Nucleus accumbens (tissue), 56 donors: ENCODE measurements around the gene EDC4.
A peak's percentile ranks its signal among the peaks of the same experiment; 100 is the strongest.

Experiments
- DNase-seq, 56 donors: peaks; one replicate each; lab custom pipeline; 2025; lab: John Stamatoyannopoulos, UW

Gene EDC4

DNA sequence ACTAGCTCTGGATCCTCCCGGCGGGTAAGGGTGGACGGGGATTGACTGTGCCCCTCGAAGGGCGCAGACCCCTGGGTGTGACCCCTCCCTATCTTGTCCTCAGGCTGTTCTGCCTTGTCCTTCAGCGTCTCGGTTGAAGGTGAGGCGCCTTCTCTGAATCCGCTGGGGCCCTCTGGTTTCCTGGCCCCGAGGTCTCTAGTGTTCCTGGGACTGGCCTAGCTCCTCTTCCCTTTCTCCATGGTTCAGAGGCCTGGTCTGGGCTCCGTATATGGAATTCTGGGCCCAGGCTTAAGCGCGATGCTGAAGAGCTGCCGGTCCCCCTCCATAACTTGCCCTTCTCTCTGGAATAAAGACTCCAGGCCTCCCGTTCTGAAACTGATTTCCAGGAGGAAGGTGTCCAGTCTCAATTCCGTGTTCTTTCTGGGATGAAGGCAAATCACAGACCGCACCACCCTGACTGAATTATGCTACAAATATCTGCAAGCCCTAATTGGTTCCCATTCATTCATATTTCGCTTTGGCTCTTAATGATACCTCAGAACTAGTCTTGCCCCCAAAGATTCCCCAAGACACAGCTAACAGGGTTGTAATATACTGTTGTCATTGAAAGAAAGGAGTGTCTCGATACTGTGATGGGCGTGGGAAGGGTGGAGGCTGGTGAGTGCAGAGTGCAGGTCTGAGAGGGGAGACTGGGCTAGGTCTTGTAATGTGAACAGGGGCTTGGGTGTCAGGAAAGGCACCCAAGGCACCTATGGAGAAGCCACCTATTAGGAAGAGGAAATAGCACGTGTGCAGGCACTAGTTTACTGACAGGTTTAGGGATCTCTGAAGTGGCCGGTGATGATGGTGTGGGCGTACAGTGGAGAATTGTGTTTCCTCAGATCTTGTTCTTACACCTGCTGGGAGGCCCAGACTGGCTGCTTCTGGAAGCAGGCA is 851 bp downstream of the EDC4 start:
- peak in 1 of 56 donors; percentile 39 for DNase-seq

DNA sequence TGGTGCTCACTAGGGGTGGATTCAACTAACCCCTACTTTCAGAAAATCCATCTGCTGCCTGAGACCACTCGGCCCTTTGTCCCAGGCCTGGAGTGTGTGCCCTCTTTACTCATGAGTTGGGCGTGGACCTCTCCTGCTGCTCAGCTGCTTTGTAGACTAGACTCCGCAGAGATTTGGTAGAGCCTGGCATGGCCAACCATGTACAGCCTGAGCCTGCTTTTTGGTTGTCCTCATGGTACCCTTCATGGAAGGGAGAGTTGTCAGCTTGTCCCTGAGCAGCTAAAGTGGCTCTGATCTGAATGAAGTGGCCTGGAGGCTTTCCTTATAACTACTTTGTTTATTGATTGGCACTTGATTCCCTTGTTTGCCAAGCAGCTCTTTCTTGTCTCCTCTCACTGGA is 1.5 kb downstream of the EDC4 start:
- DNase-seq, result no peak

DNA sequence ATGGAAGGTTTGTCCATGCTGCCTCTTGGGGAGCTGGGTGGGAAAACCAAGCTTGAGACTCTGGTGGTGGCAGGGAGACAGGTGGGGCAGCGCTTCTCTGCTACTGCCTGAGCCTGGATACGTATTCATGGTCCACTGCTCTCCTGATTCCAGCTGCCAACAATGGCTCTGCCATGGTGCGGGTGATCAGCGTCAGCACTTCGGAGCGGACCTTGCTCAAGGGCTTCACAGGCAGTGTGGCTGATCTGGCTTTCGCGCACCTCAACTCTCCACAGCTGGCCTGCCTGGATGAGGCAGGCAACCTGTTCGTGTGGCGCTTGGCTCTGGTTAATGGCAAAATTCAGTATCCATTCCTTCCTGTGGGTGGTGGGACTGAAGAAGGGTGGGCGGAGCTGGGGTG is 4.2 kb downstream of the EDC4 start:
- no peak for DNase-seq

DNA sequence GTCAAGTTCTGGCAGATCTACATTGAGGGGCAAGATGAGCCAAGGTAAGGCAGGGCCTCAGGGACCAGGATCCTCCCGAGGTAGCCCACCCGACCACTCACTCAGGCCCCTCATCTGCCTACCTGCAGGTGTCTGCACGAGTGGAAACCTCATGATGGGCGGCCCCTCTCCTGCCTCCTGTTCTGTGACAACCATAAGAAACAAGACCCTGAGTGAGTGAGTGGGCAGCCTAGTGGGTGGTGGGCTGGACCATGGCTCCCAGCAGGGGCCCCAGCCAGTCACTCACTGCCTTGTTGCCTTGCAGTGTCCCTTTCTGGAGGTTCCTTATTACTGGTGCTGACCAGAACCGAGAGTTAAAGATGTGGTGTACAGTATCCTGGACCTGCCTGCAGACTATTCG is 5.4 kb downstream of the EDC4 start:
- no peak for DNase-seq

DNA sequence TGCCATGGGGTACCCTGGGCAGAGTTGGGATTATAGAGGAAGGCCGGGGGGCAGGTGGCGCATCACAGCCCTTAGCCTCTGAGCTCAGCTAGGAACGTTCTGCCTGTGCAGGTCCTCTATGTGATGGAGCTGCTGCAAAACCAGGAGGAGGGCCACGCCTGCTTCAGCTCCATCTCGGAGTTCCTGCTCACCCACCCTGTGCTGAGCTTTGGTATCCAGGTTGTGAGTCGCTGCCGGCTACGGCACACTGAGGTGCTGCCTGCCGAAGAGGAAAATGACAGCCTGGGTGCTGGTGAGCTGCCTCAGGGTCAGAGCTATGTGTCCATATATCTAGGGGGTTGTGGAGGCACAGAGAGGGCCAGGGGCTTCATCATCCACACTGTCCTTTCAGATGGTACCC is 6.0 kb downstream of the EDC4 start:
- DNase-seq, result no peak

DNA sequence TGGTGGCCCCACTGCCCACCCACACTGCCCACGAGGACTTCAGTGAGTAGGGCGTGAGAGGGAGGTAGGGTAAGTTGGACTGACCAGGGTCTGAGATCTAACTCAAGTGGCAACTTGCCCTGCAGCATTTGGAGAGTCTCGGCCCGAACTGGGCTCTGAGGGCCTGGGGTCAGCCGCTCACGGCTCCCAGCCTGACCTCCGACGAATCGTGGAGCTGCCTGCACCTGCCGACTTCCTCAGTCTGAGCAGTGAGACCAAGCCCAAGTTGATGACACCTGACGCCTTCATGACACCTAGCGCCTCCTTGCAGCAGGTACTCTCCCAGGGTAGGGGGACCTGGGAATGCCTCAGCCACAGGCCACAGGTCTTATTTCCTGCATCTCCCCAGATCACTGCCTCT is 6.6 kb downstream of the EDC4 start:
- DNase-seq, result no peak

DNA sequence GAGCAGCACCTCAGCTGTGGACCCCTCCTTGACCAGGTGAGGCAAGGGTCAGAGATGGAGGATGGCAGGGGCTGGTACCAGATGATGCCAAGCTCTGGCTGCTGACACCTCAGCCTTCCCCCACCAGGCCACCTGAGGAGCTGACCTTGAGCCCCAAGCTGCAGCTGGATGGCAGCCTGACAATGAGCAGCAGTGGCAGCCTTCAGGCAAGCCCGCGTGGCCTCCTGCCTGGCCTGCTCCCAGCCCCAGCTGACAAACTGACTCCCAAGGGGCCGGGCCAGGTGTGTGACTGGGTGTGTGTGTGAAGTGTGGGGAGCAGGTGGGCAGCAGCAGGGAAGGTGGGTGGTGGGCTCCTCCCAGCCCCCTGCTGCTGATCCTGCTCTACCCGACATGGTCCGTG is 7.1 kb downstream of the EDC4 start:
- DNase-seq, result no peak

DNA sequence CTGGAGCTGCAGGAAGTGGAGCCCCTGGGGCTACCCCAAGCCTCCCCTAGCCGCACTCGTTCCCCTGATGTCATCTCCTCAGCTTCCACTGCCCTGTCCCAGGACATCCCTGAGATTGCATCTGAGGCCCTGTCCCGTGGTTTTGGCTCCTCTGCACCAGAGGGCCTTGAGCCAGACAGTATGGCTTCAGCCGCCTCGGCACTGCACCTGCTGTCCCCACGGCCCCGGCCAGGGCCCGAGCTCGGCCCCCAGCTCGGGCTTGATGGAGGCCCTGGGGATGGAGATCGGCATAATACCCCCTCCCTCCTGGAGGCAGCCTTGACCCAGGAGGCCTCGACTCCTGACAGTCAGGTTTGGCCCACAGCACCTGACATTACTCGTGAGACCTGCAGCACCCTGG is 7.7 kb downstream of the EDC4 start:
- no peak for DNase-seq

DNA sequence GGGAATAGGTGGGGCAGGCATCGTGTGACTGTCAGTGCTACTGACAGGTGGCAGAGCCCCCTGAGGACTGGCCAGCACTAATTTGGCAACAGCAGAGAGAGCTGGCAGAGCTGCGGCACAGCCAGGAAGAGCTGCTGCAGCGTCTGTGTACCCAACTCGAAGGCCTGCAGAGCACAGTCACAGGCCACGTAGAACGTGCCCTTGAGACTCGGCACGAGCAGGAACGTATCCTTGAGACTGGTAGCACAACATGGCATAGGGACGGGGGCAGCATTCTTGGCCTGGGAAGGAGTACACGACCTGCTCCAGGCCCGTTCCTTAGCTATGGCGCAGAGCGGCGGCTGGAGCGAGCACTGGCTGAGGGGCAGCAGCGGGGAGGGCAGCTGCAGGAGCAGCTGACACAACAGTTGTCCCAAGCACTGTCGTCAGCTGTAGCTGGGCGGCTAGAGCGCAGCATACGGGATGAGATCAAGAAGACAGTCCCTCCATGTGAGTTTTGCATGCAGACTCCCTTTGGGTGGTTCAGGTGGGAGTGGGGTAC is 8.8 kb downstream of the EDC4 start:
- peak in 45 of 56 donors; percentile 13 to 76 (median 50) for DNase-seq

DNA sequence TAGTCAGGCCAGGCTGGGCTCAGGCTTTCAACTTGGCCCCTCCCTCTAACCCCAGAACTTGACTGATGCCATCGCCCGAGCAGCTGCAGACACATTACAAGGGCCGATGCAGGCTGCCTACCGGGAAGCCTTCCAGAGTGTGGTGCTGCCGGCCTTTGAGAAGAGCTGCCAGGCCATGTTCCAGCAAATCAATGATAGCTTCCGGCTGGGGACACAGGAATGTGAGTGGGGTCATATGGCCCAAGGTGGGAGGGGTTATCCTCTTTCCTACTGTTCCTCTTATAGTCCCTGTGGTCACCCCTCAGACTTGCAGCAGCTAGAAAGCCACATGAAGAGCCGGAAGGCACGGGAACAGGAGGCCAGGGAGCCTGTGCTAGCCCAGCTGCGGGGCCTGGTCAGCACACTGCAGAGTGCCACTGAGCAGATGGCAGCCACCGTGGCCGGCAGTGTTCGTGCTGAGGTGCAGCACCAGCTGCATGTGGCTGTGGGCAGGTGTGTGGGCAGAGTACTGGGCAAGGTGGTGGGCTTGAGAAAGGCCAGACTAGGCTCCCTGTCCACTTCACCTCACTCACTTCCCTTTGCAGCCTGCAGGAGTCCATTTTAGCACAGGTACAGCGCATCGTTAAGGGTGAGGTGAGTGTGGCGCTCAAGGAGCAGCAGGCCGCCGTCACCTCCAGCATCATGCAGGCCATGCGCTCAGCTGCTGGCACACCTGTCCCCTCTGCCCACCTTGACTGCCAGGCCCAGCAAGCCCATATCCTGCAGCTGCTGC is 9.7 kb downstream of the EDC4 start:
- peak in 54 of 56 donors; percentile 14 to 92 (median 74) for DNase-seq

DNA sequence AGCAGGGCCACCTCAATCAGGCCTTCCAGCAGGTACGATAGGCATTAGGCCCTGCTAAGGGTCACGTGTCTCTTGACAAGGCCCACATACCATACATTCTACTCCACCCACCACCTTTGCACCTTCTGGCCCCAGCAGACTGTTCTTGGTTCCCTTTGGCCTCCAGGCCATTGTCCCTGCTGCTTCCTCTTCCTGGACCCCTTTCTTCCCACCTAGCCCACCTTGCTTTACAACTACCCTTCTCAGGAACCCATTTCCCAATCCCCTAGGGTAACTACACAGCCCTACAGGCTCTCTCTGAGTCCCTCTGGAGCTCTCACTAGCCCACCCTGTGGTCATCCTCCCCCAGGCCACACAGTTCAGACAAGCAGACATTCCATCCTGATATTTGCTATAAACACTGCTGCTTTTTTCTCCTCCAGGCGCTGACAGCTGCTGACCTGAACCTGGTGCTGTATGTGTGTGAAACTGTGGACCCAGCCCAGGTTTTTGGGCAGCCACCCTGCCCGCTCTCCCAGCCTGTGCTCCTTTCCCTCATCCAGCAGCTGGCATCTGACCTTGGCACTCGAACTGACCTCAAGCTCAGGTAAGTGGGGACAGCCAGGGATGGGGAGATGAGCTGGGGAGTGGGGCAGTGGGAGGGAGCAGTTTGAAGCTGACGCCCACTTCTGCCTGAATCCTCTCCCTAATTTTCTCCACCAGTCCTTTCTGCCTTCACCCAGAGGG is 10.5 kb downstream of the EDC4 start:
- DNase-seq, result peak in 5 of 56 donors; percentile 11 to 26 (median 21)

DNA sequence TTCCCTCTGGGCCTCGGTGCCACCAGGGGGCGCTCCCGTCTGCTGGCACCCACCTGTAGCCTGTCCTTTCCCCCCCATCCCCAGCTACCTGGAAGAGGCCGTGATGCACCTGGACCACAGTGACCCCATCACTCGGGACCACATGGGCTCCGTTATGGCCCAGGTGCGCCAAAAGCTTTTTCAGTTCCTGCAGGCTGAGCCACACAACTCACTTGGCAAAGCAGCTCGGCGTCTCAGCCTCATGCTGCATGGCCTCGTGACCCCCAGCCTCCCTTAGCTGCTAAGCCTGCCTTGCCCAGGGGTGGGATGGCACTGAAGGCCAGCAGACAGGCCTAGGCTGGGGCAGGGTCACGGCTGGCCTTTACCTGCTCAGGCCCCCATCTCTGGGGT is 11.0 kb downstream of the EDC4 start:
- peak in 30 of 56 donors; percentile 8 to 68 (median 28) for DNase-seq

DNA sequence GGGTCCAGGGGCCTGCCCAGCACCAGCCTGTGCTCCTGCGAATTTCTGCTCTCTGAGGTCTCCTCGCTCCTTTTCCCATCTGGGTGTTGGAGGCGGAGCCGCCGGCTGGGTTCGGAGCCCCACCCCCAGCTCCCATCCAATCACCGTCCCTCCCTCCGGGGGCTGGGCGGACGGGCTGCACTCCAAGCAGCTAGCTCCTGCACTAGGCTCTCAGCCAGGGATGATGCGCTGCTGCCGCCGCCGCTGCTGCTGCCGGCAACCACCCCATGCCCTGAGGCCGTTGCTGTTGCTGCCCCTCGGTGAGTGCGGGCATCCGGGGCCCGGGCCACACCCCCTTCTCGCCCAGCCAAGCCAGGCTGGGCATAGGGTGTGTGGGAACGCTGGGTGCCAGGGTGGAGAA is 11.8 kb downstream of the EDC4 start, which contains the start of gene NRN1L:
TSS of gene NRN1L (plus strand) at position 202 of the 400 bp plus-strand sequence. CDS start at position 221, 19 bp downstream.
- DNase-seq, result peak; percentile 39 to 95 (median 86)

DNA sequence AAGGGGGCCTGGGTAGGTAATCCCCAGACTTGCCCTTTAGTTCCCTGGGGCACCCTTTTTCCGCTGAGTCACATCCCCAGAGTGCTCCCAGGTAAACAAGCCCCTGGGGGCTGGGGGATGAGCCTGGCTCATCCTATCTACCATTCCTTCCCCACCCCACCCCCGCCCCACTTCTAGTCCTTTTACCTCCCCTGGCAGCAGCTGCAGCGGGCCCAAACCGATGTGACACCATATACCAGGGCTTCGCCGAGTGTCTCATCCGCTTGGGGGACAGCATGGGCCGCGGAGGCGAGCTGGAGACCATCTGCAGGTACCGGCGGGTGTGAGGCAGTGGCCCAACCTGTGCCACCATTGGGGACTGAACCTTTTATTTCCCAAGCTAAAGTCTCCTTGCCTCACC is 12.7 kb downstream of the EDC4 start:
- no peak for DNase-seq

DNA sequence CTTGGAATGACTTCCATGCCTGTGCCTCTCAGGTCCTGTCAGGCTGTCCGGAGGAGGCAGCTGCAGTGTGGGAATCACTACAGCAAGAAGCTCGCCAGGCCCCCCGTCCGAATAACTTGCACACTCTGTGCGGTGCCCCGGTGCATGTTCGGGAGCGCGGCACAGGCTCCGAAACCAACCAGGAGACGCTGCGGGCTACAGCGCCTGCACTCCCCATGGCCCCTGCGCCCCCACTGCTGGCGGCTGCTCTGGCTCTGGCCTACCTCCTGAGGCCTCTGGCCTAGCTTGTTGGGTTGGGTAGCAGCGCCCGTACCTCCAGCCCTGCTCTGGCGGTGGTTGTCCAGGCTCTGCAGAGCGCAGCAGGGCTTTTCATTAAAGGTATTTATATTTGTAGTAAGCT is 13.1 kb downstream of the EDC4 start:
- DNase-seq, result no peak

DNA sequence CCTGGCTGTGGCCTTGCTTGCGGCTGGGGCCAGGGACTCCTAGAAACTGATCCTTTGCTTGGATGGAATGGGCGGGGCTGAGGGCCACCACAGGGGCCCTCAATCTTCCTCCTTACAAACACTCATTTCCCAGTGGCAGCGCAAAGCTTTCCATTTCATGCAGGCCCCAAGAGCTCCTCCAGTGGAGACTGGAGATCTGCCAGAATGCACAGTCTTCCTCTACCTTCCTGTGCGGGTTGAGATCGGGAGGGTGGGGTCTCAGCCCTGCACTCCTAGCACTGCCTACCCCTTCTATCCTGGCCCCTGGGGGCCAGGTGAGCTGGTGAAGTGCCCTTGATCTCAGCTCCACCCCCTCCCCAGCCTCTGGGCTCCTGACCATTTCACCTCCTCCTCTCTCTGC is 13.5 kb downstream of the EDC4 start:
- no peak for DNase-seq

DNA sequence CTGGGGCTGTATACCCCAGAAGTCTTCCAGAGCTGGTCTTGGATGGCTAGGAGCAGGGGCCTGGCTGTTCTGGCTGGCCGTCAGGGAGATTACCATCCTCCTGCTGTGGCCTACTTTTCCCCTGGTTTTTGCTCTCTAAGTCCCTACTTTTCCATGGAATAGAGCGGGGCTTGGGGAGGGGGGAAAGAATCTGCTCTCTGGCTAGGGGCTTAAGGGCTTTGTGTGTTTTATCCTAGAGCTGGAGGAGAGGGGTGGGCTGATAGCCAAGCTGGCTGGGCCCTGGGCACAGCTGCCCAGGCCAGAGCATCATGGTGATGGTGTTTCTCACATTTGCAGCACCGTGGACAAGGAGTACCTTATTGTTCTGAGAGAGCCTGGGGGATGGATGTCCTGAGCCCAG is 15.5 kb downstream of the EDC4 start:
- peak in 1 of 56 donors; percentile 12 for DNase-seq

DNA sequence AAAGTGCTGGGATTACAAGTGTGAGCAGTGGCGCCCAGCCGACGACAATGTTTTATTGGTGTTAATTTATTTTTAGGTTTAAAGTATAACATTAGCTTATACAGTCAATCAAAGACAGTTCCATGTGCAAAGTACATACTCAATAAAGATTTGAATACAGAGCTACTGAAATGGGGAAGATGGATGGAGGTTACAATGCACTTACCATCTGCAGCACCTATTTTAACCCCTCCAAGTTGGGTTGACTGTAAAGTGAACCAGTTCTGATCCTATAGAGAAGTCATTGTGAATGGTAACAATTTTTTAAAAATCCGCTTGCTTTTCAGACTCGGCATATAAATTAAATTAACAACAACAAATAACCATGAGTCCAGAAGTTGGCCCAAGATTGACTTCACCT is 19.5 kb downstream of the EDC4 start:
- DNase-seq, result no peak

DNA sequence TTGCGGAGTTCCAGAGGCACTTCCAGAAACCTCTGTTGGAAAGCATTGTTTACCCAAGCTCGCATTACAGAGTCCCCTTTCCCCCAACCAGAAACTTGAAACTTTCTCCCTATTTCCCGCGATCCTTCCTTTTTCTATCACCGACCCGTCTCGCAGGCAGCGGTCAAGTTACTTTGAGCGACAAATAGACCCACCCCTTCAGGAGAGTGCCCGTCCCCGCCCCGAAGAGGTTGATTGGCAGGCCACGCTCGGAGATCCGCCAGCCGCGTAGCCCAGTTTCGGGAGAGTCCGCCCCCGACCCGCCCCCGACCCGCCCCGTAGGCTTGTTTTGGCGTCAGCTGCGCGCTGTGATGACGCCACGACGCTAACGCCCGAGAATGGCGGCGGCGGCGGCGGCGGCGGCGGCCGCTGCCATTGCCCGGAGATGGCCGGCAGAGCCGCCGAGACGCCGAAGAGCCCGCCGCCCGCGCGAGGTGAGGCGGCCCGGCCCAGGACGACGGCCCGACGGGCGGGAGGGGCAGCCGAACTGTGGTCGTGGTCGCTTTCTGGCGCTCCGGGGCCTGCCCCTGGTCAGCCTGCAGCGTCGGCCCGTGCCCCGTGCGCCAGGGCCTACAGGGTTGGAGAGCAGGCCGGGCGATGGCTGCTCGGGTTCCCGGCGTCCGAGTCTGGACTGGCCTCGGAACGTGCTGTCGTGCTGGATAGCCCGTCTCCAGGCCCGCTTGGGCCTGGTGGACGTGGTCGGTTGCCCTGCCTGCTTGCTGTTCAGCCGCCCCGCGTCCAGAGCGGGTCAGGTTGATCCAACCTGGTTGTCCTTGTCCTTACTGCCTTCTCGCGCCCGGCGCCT is 20.3 kb downstream of the EDC4 start, which contains the start of gene PSKH1:
TSS of gene PSKH1 (plus strand) at position 356 of the 844 bp plus-strand sequence. CDS start 15,496 bp downstream, outside the sequence.
- DNase-seq, result peak; percentile 60 to 98 (median 93)
